Fibroblast of lung (primary cell): ENCODE measurements around the gene ACVR1C.

Source experiments
- CTCF ChIP-seq, 2 donors: IDR thresholded peaks in 1 of 2; conservative IDR thresholded peaks in 1 of 2; 1 replicate in 1 of 2; 2 replicates in 1 of 2; pipeline ENCODE4 v1.5.1; 2011 to 2012; ENCODE audit warnings: low read length in 2 of 2, control low read depth in 1 of 2, inconsistent platforms in 1 of 2, low read depth in 1 of 2, mild to moderate bottlenecking in 1 of 2
- EZH2 ChIP-seq: IDR thresholded peaks from 2 replicates; pipeline ENCODE4 v1.5.1; 2012; ENCODE audit warnings: low read length, control low read depth, mild to moderate bottlenecking; ENCODE audit errors: missing control alignments

- no peak for TF ChIP-seq EZH2
- no peak for TF ChIP-seq CTCF (conservative IDR thresholded peaks at IDR 0.05 in 1 of 2, IDR thresholded peaks at IDR 0.05 in 1 of 2; ENCODE audit: low read depth in 1 of 2, low read length in 2 of 2)
Measured at GRCh38 chr2:157540102-157540501, 88.6 kb downstream of the ACVR1C start.
